Activated CD4-positive, alpha-beta T cell treated with anti-CD3 and anti-CD28 coated beads, Interleukin-2, amount 50 U/mL, for 48 hours (primary cell): ENCODE measurements around the gene GLIPR1.
"Not testable (repeated sequence)": the region's sequence is repeated elsewhere in the genome, so short reads cannot be mapped to it uniquely, and the experiment has no call there.

Source experiments
- DNase-seq, 2 experiments: peaks; one replicate each; pipeline ENCODE4 v3.0.0-alpha.2; 2020

Gene GLIPR1

DNA sequence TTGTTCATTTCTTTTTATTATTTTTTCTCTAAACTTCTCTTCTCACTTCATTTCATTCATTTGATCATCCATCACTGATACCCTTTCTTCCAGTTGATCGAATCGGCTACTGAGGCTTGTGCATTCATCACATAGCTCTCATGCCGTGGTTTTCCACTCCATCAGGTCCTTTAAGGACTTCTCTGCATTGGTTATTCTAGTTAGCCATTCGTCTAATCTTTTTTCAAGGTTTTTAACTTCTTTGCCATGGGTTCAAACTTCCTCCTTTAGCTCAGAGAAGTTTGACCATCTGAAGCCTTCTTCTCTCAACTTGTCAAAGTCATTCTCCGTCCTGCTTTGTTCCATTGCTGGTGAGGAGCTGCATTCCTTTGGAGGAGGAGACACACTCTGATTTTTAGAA is 41.6 kb downstream of the GLIPR1 start:
- DNase-seq: not testable (repeated sequence)

DNA sequence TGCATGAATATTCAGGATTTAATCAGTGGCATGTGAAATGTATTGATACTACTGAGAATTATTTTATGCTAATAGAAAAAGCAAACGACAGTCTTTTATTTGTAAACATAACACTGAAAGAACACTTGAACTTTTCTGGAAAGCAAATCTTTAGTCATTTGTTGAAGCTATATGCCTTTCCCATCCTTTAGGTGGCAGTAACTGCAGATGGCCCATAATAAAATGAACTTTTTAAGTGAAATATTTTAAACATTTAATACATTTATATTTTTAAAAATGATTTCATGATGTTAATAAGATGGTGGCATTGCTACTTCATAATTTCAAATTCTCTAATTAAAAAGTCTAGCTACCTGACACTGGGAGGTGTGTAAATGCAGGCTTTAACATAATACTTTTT is 44.7 kb downstream of the GLIPR1 start:
- no peak for DNase-seq

DNA sequence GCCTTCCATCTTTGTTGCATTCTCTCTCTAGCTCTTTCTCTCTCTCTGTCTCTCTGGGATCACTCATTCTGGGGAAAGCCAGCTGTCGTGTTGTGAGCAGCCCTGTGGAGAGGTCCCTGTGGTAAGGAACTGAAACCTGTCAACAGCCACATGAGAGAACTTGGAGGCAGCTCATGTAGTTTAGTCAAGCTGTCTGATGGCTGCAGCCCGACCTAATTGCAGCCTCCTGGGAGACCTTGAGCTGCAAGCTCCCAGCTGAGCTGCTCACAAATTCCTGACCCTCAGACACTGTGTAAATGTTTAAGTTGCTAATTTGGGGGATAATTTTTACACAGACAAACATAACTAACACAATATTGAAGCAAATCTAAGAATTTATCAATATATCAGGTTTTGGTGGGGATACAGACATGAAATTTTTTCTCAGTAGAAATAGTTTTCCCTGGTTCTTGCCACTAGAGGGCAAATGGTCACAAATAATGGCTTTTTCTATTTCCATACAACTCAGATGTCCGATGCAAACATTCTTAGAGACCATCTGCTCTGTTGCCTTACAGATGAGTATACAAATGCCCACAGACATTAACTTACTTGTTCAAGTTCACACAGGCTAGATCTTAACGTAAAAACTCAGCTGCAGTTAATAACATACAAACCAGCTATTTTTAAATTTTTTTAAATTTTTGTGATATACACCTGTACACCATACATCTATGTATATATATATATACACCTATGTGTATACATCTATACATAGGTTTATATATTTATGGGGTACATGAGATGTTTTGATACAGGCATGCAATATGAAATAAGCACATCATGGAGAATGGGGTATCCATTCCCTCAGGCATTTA is 46.3 kb downstream of the GLIPR1 start:
- peak; percentile 6 to 23 for DNase-seq

DNA sequence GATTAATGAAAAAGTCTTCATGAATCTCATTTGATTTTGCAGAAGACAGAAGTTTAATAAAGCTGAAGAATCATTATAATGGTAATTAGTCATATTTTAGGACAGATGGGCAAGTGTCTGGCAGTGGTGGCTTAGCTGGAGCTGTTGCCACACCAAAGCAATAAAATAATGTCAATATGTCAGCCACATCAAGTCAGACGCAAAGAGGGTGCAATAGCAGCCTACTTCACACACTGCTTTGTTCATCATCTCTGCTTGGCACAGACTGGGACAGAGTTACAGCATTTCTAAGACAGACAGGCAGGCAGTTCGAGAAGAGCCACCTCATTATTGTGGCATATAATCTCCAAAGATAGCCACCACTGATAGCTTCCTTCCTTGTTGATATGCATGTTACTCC is 47.7 kb downstream of the GLIPR1 start:
- no peak for DNase-seq

DNA sequence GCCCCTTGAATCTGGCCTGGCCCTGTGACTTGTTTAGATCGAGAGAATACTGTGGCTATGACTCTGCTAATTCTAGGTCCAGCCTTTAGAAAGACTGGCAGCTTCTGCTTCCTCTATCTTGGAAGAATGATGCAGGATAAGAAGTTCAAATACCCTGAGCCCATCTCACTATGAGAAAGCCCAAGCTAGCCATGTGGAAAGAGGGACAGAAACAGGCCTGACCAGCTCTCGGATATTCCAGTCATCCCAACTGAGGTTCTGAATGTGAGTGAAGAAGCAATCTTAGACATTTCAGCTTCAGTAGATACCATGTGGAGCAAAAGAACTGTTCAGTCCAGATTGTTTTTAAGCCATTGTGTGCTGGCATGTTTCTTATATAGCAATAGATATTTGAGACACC is 48.1 kb downstream of the GLIPR1 start:
- no peak for DNase-seq

DNA sequence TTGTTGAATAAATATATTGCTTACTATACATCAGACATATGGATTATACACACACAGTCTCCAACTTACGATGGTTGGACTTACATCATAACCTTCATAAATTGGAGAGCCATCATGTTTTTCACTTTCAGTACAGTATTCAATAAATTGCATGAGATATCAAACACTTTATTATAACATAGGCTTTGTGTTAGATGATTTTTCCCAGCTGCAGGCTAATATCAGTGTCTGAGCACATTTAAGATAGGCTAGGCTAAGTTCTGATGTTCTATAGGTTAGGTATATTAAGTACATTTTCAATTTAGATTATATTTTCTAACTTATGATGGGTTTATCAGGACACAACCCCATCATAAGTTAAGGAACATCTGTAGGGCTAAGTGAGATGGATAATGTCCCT is 48.8 kb downstream of the GLIPR1 start:
- no peak for DNase-seq

DNA sequence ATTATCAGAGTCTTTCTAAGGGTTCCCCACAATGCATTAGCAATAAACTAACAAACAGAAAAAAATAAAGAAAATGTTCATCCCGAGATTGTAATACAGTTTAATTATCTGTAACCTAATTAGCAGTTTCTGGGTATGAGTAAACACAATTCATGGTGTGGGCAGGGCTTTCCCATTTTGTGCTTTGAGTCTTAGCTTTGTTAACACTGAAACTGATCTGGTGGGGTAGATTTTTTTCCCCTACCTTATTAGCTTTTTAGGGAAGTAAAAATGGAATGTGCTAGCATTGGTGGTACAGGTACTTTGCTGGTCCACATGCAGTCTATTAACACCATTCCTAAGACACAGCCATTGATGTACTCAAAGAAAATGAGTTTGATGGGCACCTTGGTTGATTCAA is 49.3 kb downstream of the GLIPR1 start:
- DNase-seq: no peak

DNA sequence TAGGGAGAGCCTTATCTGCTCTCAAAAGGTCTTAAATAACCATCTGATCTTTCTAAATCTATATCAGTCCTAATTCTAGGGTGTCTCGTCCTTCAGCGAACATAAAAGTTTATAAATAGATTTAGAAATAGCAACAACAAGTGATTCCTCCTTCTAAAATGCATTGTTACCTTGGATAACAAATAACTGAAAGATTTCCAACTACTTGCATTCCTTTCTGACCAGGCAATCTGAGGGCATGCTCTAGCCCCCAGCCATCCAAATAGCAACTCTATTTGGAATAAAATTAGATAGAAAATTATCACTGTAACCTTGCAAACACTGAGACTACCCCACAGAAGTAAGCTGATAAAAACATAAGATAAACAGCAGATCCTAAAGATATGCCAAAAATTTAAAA is 52.7 kb downstream of the GLIPR1 start:
- no peak for DNase-seq

DNA sequence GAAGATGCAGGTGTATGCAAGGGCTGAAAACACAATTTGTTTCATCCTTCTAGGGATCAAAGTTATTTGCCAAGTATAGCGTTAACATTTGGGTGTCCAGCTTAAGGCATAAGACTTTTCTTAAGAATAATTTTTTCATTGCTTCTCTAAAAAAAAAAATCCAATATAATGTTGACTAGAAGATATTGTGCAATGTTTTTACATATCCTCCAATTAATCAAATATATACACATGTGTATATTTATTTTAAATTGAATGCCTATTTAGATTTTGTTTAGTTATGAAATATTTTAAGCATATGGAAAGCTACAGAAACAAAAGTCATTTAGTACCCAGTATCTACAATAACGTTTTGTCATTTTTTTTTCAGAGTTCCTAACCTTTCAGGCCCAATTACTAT is 59.3 kb downstream of the GLIPR1 start:
- no peak for DNase-seq

DNA sequence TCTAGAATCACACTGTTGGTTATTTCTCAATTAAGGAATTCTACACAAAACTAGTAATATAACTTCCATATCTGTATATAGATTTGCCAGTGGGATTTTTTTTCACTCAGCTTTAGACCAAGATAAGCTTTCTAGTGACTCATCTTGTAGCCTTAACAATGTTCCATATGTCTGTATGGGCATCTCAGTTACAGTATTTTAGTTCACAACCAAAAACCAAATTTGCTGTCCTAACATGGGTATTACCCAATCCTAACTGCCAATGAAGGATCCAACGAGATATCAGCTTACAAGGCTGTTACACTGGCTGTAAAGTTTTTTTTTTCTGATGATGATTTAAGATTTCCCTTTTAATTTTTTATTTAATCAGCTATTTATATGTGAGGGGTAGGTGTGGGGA is 62.4 kb downstream of the GLIPR1 start:
- no peak for DNase-seq

DNA sequence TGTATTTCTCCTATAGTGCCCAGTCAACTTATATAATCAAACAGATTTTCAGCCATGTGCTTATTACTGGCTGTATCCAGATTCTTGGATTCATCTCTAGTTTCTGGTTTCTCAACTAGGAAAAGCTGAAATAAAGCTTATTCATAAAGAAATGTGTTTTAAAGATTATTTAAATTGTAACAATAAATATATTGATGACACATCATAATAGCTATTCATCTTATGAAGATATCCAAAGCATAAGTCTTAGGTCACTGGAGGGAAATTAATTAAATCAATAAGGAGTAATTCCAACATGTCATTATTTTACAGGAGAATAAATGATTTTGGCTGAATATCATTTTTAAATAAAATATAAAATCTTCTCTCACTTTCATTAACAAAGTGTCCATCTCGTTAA is 63.0 kb downstream of the GLIPR1 start:
- no peak for DNase-seq

DNA sequence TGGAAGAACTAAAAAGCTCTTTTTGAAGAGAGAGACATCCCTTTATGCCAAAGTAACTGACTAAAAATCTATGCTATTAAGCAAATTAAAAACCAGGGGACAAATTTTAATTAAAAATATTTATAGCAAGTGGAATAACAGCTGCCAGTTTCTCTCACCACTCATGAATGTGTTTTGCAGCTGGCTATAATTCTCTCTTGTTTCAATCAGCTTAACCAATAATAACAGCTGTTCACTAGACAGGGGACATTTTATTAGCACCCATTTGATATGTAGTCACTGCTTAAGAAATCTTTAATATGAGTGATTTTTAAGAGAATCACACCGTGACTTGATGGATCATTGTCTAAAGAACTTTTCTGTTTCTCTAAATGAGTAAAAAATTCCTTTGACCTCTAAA is 65.1 kb downstream of the GLIPR1 start:
- DNase-seq: no peak

DNA sequence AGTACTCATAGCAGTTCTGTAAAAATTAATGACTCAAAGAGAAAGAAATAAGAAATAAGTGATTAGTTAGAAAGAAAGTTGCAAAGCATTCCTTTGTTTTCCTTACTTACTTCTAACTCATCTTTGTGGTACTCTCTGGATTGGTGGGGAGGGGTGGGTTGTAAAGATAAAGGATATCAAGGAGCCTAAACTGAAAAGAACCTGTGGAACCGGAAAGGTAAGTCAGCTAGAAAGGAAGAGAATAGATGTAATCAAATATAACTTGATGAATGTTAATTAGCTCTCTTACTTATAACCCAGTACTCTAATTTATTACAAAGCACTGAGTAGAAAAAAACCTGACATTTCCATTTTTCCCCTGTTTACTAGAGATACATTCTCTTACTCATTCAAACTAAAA is 68.3 kb downstream of the GLIPR1 start:
- DNase-seq: no peak

DNA sequence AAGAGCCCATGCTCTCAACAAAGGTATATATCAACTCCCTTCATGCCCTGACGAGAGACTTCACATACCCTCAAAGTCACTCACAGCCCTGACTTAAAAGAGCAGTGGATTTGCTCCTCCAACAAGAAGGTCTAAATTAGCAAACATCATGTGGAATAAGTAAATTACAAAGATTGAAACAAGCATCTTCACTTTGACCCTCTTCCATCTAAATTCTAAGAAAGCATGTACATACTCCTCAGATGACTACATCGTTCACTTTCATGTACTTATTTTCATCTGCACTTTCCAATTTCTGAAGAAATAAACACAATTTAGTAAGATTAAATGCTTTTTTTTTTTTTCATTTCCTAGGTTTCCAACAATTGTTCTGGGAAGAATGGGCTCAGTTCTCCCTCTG is 69.4 kb downstream of the GLIPR1 start:
- DNase-seq: no peak

DNA sequence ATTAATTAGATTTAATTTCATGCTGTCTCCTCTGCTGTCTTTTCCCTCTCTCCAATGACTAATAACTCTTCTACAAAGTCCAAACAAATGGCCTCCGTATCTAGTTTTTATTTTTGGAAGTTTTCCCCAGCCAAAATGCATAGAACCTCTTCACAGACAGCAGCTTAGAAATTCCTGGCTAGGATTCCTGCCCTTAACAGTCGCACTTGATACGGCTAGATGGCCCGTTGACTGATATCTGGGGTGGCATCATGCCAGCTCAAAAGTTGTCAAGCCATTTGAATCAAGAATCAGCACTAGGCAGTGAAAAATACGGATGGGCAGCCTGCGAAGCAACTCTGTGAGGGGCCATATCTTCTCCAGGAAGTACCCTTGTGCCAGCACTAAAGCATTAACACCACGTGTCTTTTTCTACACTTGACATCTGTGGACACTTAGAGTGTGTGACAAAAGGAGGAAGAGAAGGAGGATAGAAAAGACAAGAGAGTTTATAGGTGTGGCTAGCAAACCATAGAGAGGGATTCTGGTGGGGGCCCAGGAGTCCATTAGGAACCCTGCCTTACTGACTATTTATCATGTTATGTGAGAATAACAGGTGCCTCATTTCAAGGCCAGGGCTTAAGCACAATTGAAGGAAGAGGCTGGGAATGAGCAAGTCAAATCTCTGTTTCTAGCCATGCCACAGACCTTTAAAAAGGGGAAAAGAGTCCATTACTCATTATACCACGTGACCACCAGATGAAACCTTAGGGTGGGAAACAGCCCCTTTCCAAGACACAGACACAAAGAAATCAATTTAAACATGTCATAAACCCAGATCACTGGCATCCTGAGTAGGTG is 70.1 kb downstream of the GLIPR1 start:
- no peak for DNase-seq

DNA sequence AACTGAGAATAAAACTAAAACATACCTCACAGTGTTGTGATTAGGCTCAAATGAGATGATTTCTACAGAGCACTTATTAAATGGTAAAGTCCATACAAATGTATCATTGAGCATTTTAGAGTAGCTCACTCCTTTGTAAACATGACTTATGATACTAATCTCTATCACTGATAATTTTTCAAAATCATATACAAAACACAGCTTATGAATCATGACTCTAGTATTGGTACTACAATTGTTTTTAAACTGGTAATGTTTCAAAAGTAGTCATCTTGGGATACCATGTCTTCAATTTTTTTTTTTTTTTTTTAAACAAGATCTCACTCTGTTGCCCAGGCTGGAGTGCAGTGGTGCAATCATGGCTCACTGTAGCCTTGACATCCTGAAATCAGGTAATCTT is 70.9 kb downstream of the GLIPR1 start:
- no peak for DNase-seq

DNA sequence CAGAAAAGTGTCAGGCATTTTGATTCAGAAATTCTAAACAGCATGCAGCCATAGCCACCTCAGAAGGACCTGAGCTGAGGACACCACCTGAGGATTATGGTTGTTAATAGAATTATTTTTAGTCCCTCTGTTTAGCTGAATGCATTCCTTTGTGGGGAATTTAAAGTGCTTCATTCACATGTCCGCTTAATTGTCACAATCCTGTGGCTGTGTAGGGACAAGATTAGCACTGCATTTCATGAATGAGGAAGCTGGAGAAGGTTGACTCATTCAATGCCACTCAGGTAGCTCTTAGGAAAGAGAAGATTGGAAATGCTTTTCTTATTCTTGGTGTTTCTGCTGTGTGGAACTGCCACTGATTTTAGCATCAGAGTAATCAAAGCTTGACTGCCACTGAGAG is 72.8 kb downstream of the GLIPR1 start:
- DNase-seq: no peak
